A673 (cell line): ENCODE measurements around the gene ZBTB45. TPM values are rescaled to one million over a fixed set of nuclear protein-coding genes. Genes with fewer than 3 reads are reported as not detected.

Source experiments
- BruUV-seq: library from RNA; stranded (reverse); fragments of 400-500 nt; replicated peaks from 2 replicates; lab custom pipeline; 2021; lab: Mats Ljungman, UMichigan
- CTCF ChIA-PET: fragments of 300-600 bp; sonication (Branson Sonifier 250); formaldehyde crosslinking; loops from one replicate; lab custom pipeline; 2022; ENCODE audit warnings: antibody characterized with exemption; lab: Charles Lee
- POLR2A ChIA-PET: fragments of 300-600 bp; sonication (Branson Sonifier 250); formaldehyde crosslinking; loops from one replicate; lab custom pipeline; 2022; ENCODE audit warnings: antibody characterized with exemption; ENCODE audit not compliant: low non-redundant PET; lab: Charles Lee
- DNase-seq: peaks from one replicate; pipeline ENCODE4 v3.0.0-alpha.2; 2015; ENCODE audit warnings: low spot score
- H3K27ac ChIP-seq: fragments of 200-600 bp; sonication (generic); 2 replicates; pipeline ENCODE4 v1.5.1; 2016; ENCODE audit warnings: mixed run types, low read depth, mild to moderate bottlenecking, mixed read lengths, antibody characterized with exemption, low read length; ENCODE audit not compliant: poor library complexity, severe bottlenecking
- H3K27me3 ChIP-seq: fragments of 200-600 bp; sonication (generic); replicated peaks from 2 replicates; pipeline ENCODE4 v1.6.1; 2017; ENCODE audit warnings: mixed run types, low read depth, mild to moderate bottlenecking, mixed read lengths, antibody characterized with exemption, low read length; ENCODE audit not compliant: insufficient read depth, poor library complexity
- H3K36me3 ChIP-seq: fragments of 200-600 bp; sonication (generic); 2 replicates; pipeline ENCODE4 v1.6.1; 2016; ENCODE audit warnings: mixed run types, mild to moderate bottlenecking, mixed read lengths, antibody characterized with exemption, low read length; ENCODE audit not compliant: insufficient read depth, poor library complexity, severe bottlenecking
- H3K4me1 ChIP-seq: fragments of 200-600 bp; sonication (generic); 2 replicates; pipeline ENCODE4 v1.6.1; 2017; ENCODE audit warnings: mixed run types, mild to moderate bottlenecking, mixed read lengths, antibody characterized with exemption, low read length; ENCODE audit not compliant: insufficient read depth, poor library complexity, severe bottlenecking
- H3K4me3 ChIP-seq: fragments of 200-600 bp; sonication (generic); 2 replicates; pipeline ENCODE4 v1.5.1; 2016; ENCODE audit warnings: low read depth, mixed run types, mild to moderate bottlenecking, mixed read lengths, low read length; ENCODE audit not compliant: poor library complexity, severe bottlenecking
- H3K9me3 ChIP-seq: fragments of 200-600 bp; sonication (generic); 2 replicates; pipeline ENCODE4 v1.6.1; 2016; ENCODE audit warnings: mixed run types, low read depth, mild to moderate bottlenecking, mixed read lengths, antibody characterized with exemption, low read length; ENCODE audit not compliant: poor library complexity, severe bottlenecking
- EZH2 ChIP-seq: fragments of 200-600 bp; sonication (generic); IDR thresholded peaks from 2 replicates; pipeline ENCODE4 v1.6.1; 2017; ENCODE audit warnings: borderline replicate concordance, low read depth, mild to moderate bottlenecking, mixed read lengths, antibody characterized with exemption, low read length; ENCODE audit not compliant: poor library complexity, severe bottlenecking
- intact Hi-C: fragments of 100-400 bp; cut with micrococcal nuclease; formaldehyde crosslinking; loops from one replicate; pipeline ENCODE4 v1.10.0; 2022; ENCODE audit not compliant: unreplicated experiment
- microRNA-seq: library from miRNA; unstranded; fragments of <30 nt; microRNA quantifications from one replicate; pipeline ENCODE4 v1.2.0, GENCODE V29; 2021
- total RNA-seq: library from RNA; stranded (reverse); gene quantifications from 2 replicates; pipeline ENCODE4 v1.2.3, GENCODE V29; 2021
- TF ChIP-seq, protein P1 (sequence below): fragments of 300-800, 200-600 bp; sonication (generic); conservative IDR thresholded peaks from 2 replicates; pipeline ENCODE4 v1.5.1; 2017; ENCODE audit warnings: low read depth, mild to moderate bottlenecking, antibody characterized with exemption, low read length, moderate library complexity, mixed read lengths

Gene ZBTB45
- total RNA-seq, 1 experiment from 2014 or later = 25.0 TPM

DNA sequence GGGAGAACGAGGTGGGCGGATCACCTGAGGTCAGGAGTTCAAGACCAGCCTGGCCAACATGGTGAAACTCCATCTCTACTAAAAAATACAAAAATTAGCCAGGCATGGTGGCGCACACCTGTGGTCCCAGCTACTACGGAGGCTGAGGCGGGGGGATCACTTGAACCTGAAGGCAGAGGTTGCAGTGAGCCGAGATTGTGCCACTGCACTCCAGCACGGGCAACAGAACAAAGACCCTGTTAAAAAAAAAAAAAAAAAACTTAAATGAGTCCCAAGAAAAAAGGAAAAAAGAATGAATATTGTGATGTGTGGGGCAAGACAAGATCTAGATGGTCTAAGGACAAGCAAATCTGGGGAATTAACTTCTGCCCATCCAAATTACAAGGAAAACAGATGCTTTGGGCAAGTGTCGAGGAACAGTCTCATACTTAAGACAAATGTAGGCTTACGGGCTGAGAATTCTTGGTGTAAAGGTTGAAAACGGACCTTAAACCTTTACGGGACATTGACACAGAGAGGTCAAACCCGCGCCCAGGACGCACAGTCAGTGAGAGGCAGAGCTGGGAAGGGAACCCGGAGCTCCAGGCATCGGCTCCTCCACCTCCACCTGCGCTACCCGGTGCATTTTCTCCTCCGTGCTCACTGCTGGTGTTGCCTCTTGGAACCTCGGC lies 53.4 kb downstream of the ZBTB45 start:
- peak overlapping the region; percentile 71 for H3K4me3 ChIP-seq
- DNase-seq = no peak
- no peaks in the 10 kb centered on the region for H3K4me1 ChIP-seq
- no peak overlapping the region for H3K27ac ChIP-seq
- TF ChIP-seq EZH2 = no peak
- TF ChIP-seq, protein P1, sequence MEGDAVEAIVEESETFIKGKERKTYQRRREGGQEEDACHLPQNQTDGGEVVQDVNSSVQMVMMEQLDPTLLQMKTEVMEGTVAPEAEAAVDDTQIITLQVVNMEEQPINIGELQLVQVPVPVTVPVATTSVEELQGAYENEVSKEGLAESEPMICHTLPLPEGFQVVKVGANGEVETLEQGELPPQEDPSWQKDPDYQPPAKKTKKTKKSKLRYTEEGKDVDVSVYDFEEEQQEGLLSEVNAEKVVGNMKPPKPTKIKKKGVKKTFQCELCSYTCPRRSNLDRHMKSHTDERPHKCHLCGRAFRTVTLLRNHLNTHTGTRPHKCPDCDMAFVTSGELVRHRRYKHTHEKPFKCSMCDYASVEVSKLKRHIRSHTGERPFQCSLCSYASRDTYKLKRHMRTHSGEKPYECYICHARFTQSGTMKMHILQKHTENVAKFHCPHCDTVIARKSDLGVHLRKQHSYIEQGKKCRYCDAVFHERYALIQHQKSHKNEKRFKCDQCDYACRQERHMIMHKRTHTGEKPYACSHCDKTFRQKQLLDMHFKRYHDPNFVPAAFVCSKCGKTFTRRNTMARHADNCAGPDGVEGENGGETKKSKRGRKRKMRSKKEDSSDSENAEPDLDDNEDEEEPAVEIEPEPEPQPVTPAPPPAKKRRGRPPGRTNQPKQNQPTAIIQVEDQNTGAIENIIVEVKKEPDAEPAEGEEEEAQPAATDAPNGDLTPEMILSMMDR = no peak
- ChIA-PET POLR2A (no interaction called here), CTCF (no interaction called here)
- BruUV-seq = no TSS peak
- H3K9me3 ChIP-seq = no peaks in the 10 kb centered on the region
- no peaks in the 10 kb centered on the region for H3K36me3 ChIP-seq
- no peaks in the 10 kb centered on the region for H3K27me3 ChIP-seq
- intact Hi-C loops = no loop called here

Small RNAs within 50 kb of the gene (microRNA-seq; reads per million reads assigned to microRNA genes)
- 9.2 reads per million, percentile 28 among the genes with 10 or more reads in this experiment for gene MIR6807

Other genes with a start within 250 kb of the ZBTB45 start
- gene ZNF8, start 240.9 kb downstream of the ZBTB45 start, total RNA-seq = 11.9 and 12.5 TPM in 2 replicates
- gene ERVK3-1, start 214.4 kb downstream of the ZBTB45 start, total RNA-seq = 57.8 and 77.1 TPM in 2 replicates
- 3.2 and 4.2 TPM in 2 replicates for gene ZSCAN22, start 192.8 kb downstream of the ZBTB45 start, total RNA-seq
- 15.2 and 18.2 TPM in 2 replicates for gene A1BG, start 166.3 kb downstream of the ZBTB45 start, total RNA-seq
- gene ZNF497, start 157.1 kb downstream of the ZBTB45 start, total RNA-seq = 2.6 and 3.4 TPM in 2 replicates
- 1.3 and 1.8 TPM in 2 replicates for gene ZNF837, start 138.8 kb downstream of the ZBTB45 start, total RNA-seq
- gene RPS5, start 132.5 kb downstream of the ZBTB45 start, total RNA-seq = 1,249 and 1,257 TPM in 2 replicates
- 0.60 and 0.74 TPM in 2 replicates for gene RNF225, start 124.2 kb downstream of the ZBTB45 start, total RNA-seq
- gene ZNF584, start 111.2 kb downstream of the ZBTB45 start, total RNA-seq = 20.9 and 21.6 TPM in 2 replicates
- 9.1 and 9.2 TPM in 2 replicates for gene ZNF132, start 79.7 kb downstream of the ZBTB45 start, total RNA-seq
- 6.8 and 7.9 TPM in 2 replicates for gene ZNF324B, start 68.2 kb downstream of the ZBTB45 start, total RNA-seq
- 11.0 and 12.7 TPM in 2 replicates for gene ZNF324, start 52.7 kb downstream of the ZBTB45 start, total RNA-seq
- gene ZNF446, start 43.5 kb downstream of the ZBTB45 start, total RNA-seq = 7.7 and 11.8 TPM in 2 replicates
- gene SLC27A5, start 7.8 kb downstream of the ZBTB45 start, total RNA-seq = 24.1 and 24.9 TPM in 2 replicates
- 985 and 1,038 TPM in 2 replicates for gene TRIM28, start 24.3 kb upstream of the ZBTB45 start, total RNA-seq
- 57.6 and 69.8 TPM in 2 replicates for gene CHMP2A, start 35.3 kb upstream of the ZBTB45 start, total RNA-seq
- 182 and 185 TPM in 2 replicates for gene UBE2M, start 38.8 kb upstream of the ZBTB45 start, total RNA-seq
- 18.2 and 20.3 TPM in 2 replicates for gene MZF1, start 53.5 kb upstream of the ZBTB45 start, total RNA-seq